HG03159 (cell line): ENCODE measurements around the gene KANSL1.

Source experiments
- ATAC-seq: cut with Tn5 transposase; IDR thresholded peaks from one replicate; pipeline ENCODE4 v1.9.1; 2021; ENCODE audit warnings: mild to moderate bottlenecking, moderate library complexity; ENCODE audit not compliant: unreplicated experiment

Gene KANSL1

GRCh38 chr17:46141645-46142044 is 51.6 kb downstream of the KANSL1 start:
- no peak for ATAC-seq

DNA sequence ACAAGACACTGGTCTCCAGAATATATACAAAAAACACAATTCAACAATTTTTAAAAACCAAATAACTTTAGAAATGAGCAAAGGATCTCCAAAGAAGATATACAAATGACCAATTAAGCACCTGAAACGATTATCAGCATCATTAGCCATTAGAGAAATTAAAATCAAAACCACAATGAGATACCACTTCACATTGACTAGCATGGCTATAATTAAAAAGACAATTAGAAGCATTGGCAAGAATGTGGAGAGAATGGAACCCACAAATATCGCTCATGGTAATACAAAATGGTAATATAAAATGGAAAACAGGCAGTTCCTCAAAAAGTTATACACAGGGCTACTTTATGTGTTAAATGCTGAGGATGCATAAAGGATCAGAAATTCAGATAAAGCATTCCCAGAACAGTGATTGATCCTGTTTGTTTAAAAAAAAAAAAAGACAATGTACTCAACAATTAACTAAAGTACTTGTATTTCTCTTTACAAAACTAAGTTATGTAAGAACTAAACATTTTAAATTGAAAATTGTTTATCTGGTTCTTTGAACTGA is 52.5 kb downstream of the KANSL1 start:
- ATAC-seq: no peak

DNA sequence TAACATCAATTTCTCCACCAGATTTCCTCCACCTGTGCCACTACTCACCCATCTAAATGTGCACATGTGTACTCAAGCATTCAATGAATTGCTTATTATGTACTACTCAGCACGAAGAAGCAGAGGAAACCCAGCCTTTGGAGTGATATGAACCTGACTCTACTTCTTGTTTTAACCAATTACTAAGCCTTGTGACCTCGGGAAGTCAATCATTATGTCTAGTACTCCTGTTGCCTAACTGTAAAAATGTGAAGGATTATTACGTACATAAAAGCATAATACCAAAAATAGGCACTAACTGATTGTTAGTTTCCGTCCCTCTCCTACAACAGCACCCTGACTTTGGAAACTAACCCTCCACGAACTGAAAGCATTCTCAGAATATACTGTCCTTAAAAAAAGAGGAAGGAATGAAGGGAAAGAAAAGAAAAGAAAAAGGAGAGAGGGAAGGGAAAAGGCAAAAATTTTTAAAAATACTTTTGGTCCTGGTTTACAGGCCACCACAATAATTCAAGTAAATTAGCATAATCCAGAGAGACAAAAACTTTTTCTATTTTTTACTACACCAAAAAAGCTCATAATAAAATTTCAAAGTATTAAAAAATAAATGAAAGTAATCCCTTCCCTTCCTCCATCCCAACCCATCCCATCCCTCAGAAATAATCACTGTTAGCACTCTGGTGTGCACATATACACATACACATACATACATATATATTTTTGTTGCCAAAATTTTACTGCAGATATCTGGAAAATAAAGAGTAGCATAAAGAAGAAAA is 53.6 kb downstream of the KANSL1 start:
- no peak for ATAC-seq

DNA sequence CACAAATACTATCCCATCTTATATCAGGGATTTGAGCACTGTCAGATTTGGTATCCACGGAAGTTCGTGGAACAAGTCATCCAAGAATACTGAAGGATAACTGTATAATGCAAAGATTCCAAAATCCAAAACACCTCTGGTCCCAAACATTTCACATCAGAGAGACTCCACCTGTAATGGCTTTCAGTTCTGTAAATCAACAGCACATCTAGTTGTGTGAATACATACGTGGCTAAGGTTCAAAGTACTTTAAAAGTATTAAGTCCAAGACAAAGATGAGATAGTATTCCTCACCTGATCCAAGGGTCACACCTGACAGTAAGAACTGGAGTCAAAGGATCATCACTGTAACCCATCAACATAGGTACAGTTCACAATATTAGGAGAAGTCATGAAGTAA is 54.8 kb downstream of the KANSL1 start:
- ATAC-seq: no peak

DNA sequence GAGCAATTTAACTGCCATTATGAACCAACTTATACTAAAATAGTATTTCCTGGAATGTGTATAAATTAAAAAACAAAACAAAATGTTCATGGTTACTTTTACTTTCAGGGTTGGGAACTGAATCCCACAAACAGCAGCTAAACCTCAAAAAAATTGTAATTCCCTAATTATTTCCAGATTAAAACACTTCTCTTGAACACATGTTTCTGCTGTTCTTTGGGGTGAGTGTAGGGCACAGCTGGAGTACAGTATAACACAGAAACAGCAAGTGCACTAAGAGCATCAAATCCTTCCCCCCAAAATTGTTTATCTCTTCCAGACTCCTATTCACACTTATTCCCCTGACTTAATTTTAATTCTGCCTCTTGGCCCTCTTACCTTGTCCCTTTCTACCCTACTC is 56.4 kb downstream of the KANSL1 start:
- ATAC-seq: no peak

DNA sequence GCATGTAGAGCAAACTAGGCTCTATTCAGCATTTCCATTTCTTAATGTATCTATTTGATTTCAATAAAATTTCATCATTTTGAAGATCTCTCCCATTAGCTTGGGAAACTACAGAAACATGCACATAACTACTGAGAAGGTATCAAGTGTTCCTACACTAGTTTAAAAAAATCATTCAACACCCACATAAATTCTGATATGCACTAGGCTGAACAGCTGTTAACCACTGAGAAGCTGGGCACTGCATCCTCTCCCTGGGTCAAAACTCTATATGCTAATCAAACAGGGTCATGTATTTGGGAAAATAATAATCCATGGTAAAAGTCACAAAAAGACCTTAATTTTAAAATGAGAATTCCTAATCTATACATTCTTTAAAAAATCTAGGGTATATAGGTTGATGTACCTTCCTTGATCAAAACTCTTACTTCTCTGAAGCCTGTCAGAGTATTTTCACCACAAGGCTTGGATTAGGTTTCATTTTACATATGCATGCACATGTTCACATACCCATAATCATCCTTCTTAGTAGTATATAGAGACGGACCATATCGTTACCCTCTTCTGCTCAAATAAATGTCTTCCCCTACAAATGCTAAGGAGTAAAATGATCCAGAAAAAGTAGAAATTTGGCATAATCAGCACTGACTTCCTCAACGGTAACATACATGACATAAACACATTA is 57.2 kb downstream of the KANSL1 start:
- ATAC-seq: no peak

- ATAC-seq: no peak
These were observed 58.0 kb downstream of the KANSL1 start for GRCh38 chr17:46135126-46135812.

- ATAC-seq: no peak
These were observed 63.9 kb downstream of the KANSL1 start for GRCh38 chr17:46129302-46129701.

GRCh38 chr17:46128453-46128852 is 64.8 kb downstream of the KANSL1 start:
- no peak for ATAC-seq

GRCh38 chr17:46127524-46127923 is 65.7 kb downstream of the KANSL1 start:
- no peak for ATAC-seq

- no peak for ATAC-seq
These were observed 66.4 kb downstream of the KANSL1 start for GRCh38 chr17:46126840-46127239.

DNA sequence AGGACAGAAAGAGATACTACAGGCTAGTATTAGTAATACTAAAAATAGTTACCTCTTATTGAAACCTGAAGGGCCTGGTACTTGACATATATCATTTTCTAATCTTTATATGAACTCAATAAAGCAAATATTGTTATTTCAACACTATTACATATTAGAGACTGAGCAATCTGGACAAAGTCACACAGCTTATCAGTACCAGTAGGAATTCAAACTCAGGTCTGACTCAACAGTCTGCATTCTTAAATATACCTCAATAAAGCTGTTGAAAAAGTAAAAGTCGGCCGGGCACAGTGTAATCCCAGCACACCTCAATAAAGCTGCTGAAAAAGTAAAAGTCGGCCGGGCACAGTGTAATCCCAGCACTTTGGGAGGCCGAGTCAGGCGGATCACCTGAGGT is 67.4 kb downstream of the KANSL1 start:
- no peak for ATAC-seq

DNA sequence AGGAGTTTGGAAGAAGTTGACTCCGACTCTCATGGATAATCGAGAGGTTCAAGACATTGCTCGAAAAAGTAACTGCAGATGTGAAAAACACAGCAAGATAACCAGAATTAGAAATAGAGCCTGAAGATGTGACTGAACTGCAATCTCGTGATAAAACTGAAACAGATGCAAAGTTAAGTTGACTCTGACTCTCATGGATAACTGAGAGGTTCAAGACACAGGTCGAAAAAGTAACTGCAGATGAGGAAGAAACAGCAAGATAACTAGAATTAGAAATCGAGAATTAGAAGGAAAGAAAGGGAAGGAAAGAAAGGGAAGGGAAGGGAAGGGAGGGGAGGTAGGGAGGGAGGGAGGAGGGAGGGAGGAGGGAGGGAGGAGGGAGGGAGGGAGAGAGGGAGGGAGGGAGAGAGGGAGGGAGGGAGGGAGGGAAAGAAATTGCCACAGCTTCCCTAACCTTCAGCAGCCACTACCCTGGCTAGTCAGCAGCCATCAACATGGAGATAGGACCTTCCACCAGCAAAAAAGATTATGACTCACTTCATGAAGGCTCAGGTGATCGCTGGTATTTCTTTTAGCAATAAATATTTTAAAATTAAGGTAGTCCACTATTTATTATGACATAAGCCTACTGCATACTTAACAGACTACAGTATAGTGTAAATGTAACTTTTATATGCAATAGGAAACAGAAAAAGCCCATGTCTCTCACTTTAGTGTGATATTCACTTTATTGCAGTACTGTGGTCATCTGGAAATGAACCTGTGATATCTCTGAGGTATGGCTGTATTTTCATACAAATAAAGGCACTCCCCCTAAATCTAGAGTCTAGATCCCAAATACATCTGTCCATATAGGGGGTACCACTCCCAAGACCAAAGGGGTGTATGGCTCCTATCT is 68.3 kb downstream of the KANSL1 start:
- no peak for ATAC-seq

- no peak for ATAC-seq
These were observed 69.6 kb downstream of the KANSL1 start for GRCh38 chr17:46123607-46124006.

GRCh38 chr17:46122486-46122871 is 70.8 kb downstream of the KANSL1 start:
- no peak for ATAC-seq

GRCh38 chr17:46121841-46122485 is 71.3 kb downstream of the KANSL1 start:
- ATAC-seq: no peak

DNA sequence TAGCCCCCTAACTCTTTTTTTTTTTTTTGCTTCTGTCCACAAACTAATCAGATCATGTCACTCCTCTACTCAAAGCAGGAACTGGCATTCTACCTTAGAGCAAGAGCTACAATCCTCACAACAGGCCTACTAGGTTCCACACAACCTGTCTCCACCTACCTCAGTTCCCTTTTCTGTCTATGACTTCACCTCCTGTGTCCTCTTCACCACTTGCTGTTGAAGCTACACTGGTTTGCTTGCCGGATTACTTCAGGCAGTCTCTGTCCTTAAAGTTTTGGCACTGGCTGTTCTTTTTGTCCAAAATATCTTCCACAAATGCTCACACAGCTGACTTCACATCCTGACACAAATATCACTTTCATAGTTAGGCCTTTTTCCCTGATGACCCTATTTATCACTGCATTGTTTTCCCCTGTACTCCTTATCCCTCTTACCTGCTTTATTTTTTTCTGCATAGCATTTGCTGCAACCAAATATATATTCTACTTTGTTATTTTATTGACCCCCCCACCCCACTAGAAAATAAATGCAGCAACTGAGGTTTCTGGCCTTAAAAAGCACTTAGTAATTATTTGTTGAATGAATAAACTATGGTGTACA is 72.0 kb downstream of the KANSL1 start:
- no peak for ATAC-seq

- no peak for ATAC-seq
These were observed 72.7 kb downstream of the KANSL1 start for GRCh38 chr17:46120537-46120936.

- no peak for ATAC-seq
These were observed 73.2 kb downstream of the KANSL1 start for GRCh38 chr17:46120078-46120477.

DNA sequence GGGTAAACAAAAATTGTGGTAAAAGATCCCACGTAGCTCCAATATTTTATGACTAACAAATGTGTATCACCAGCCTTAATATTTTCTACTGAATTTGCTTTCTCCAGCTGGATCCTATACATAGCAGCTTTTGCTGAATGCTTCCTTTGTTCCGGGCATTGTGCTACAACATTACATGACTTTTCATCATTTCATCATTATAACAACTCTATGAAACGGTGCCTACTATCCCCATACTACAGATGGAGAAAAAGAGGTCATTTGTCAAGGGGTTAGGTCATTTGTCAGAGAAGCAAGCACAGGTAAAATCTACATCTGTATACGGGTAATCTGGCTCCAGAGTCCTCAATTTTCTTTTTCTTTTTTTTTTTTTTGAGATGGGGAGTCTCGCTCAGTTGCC is 74.3 kb downstream of the KANSL1 start:
- no peak for ATAC-seq
